Vagina (tissue), 2 donors: ENCODE data around the gene NRXN3.

Experiments used
- POLR2A ChIP-seq, 2 donors: fragments of 450-650 bp; IDR thresholded peaks; one replicate each; pipeline ENCODE4 v1.6.1; 2017; ENCODE audit warnings: antibody characterized with exemption in 2 of 2, mild to moderate bottlenecking in 2 of 2, moderate library complexity in 2 of 2
- POLR2AphosphoS5 ChIP-seq, 2 donors: sonication (generic); formaldehyde crosslinking; IDR thresholded peaks; one replicate each; pipeline ENCODE4 v1.9.0; 2017; ENCODE audit warnings: antibody characterized with exemption in 2 of 2, mild to moderate bottlenecking in 2 of 2, low read depth in 1 of 2; ENCODE audit not compliant: insufficient read depth in 1 of 2
- TF ChIP-seq, protein P1 (sequence below), 3 experiments: fragments of 450-650 bp in 2 of 3; fragments of 200-600 bp in 1 of 3; sonication (generic) in 1 of 3; IDR thresholded peaks; one replicate each; pipeline ENCODE4 v1.5.1; 2017 to 2019; ENCODE audit warnings: antibody characterized with exemption in 3 of 3, mild to moderate bottlenecking in 2 of 3, moderate library complexity in 2 of 3

DNA sequence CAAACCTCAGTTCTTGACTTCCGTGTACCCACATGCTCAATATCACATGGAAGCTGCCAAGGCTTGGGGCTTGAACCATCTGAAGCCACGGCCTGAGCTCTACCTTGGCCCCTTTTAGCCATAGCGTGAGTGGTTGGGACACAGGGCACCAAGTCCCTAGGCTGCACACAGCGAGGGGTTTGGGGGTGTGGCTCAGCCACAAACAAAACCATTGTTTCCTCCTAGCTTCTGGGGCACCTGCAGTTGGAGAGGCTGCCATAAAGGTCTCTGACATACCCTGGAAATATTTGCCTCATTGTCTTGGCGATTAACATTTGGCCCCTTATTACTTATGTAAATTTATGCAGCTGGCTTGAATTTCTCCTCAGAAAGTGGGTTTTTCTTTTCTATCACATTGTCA is 628.6 kb downstream of the NRXN3 start:
- TF ChIP-seq, protein P1, sequence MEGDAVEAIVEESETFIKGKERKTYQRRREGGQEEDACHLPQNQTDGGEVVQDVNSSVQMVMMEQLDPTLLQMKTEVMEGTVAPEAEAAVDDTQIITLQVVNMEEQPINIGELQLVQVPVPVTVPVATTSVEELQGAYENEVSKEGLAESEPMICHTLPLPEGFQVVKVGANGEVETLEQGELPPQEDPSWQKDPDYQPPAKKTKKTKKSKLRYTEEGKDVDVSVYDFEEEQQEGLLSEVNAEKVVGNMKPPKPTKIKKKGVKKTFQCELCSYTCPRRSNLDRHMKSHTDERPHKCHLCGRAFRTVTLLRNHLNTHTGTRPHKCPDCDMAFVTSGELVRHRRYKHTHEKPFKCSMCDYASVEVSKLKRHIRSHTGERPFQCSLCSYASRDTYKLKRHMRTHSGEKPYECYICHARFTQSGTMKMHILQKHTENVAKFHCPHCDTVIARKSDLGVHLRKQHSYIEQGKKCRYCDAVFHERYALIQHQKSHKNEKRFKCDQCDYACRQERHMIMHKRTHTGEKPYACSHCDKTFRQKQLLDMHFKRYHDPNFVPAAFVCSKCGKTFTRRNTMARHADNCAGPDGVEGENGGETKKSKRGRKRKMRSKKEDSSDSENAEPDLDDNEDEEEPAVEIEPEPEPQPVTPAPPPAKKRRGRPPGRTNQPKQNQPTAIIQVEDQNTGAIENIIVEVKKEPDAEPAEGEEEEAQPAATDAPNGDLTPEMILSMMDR (IDR thresholded peaks at IDR 0.05) = no peak
- TF ChIP-seq POLR2AphosphoS5 (IDR thresholded peaks at IDR 0.05; ENCODE audit: insufficient read depth in 1 of 2, low read depth in 1 of 2) (no peak), POLR2A (IDR thresholded peaks at IDR 0.05) (no peak)
